GM21723 (cell line): ENCODE results near the gene TOP3A.
"Not testable (repeated sequence)": the region's sequence is repeated elsewhere in the genome, so short reads cannot be mapped to it uniquely, and the experiment has no call there.

Source experiments
- ATAC-seq: cut with Tn5 transposase; IDR thresholded peaks from one replicate; pipeline ENCODE4 v1.9.1; 2021; ENCODE audit warnings: mild to moderate bottlenecking, moderate library complexity; ENCODE audit not compliant: unreplicated experiment

The TOP3A gene

GRCh38 chr17:18324140-18325050 is 9.6 kb upstream of the TOP3A start:
- ATAC-seq, result no peak

GRCh38 chr17:18323507-18324139 is 8.8 kb upstream of the TOP3A start:
- ATAC-seq, result no peak

- no peak for ATAC-seq
These were observed 8.2 kb upstream of the TOP3A start for GRCh38 chr17:18323007-18323406.

GRCh38 chr17:18322522-18322921 is 7.7 kb upstream of the TOP3A start:
- ATAC-seq, result no peak

- no peak for ATAC-seq
These were observed 6.5 kb upstream of the TOP3A start for GRCh38 chr17:18321309-18321708.

GRCh38 chr17:18320301-18320700 is 5.5 kb upstream of the TOP3A start:
- no peak for ATAC-seq

- ATAC-seq, result no peak
These were observed 4.9 kb upstream of the TOP3A start for GRCh38 chr17:18319604-18320256.

- no peak for ATAC-seq
These were observed 4.1 kb upstream of the TOP3A start for GRCh38 chr17:18318771-18319450.

GRCh38 chr17:18318117-18318516 is 3.3 kb upstream of the TOP3A start:
- no peak for ATAC-seq

- ATAC-seq, result no peak
These were observed 1.2 kb upstream of the TOP3A start for GRCh38 chr17:18315961-18316360.

GRCh38 chr17:18315562-18315922 is 748 bp upstream of the TOP3A start:
- ATAC-seq, result peak; percentile 16

GRCh38 chr17:18314059-18314730 is 599 bp downstream of the TOP3A start:
- peak; percentile 28 for ATAC-seq

- ATAC-seq, result no peak
These were observed 5.6 kb downstream of the TOP3A start for GRCh38 chr17:18309202-18309601.

GRCh38 chr17:18303206-18303605 is 11.6 kb downstream of the TOP3A start:
- ATAC-seq, result not testable (repeated sequence)

- ATAC-seq, result no peak
These were observed 13.9 kb downstream of the TOP3A start for GRCh38 chr17:18300725-18301480.

- ATAC-seq, result not testable (repeated sequence)
These were observed 16.7 kb downstream of the TOP3A start for GRCh38 chr17:18298061-18298460.

- ATAC-seq, result no peak
These were observed 22.9 kb downstream of the TOP3A start for GRCh38 chr17:18291718-18292540.

- ATAC-seq, result no peak
These were observed 29.5 kb downstream of the TOP3A start for GRCh38 chr17:18285296-18285695.

- ATAC-seq, result no peak
These were observed 33.0 kb downstream of the TOP3A start for GRCh38 chr17:18281788-18282187.
